Measurements from ENCODE around the gene BAK1. TPM values are rescaled to one million over a fixed set of nuclear protein-coding genes. Genes with fewer than 3 reads are reported as not detected.
"Not testable (repeated sequence)": the region's sequence is repeated elsewhere in the genome, so short reads cannot be mapped to it uniquely, and the experiment has no call there.

Gene BAK1
- total RNA-seq, 2 donors from 2014 or later, result 6.2 to 13.6 TPM

DNA sequence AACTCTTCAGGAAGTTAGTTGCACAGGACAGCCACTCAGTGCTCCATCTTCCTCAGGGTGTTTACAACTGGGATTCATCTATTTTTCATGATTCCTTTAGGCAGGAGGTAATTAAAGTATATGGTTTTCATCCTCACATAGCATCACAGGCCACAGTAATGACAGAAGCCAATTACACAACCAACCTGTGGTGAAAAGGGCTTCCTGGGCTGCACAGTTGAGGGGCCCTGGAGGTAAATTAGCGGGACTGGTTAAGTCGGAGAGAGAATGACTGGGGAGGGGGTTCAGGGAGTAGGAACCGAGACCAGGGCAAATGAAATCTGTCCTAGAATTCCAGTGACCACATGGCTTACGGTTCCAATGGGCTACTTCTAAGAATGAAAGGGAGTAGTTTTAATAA, 37.0 kb downstream of the BAK1 start:
- H3K27me3 ChIP-seq (replicated peaks; ENCODE audit: insufficient read depth), result no peaks in the 10 kb centered on the region
- H3K9me3 ChIP-seq, result no peaks in the 10 kb centered on the region
- H3K36me3 ChIP-seq, result no peaks in the 10 kb centered on the region
- intact Hi-C loops (cut with DNase I), result no loop called here
- TF ChIP-seq POLR2A (IDR thresholded peaks at IDR 0.05), result no peak
- TF ChIP-seq, protein P1, sequence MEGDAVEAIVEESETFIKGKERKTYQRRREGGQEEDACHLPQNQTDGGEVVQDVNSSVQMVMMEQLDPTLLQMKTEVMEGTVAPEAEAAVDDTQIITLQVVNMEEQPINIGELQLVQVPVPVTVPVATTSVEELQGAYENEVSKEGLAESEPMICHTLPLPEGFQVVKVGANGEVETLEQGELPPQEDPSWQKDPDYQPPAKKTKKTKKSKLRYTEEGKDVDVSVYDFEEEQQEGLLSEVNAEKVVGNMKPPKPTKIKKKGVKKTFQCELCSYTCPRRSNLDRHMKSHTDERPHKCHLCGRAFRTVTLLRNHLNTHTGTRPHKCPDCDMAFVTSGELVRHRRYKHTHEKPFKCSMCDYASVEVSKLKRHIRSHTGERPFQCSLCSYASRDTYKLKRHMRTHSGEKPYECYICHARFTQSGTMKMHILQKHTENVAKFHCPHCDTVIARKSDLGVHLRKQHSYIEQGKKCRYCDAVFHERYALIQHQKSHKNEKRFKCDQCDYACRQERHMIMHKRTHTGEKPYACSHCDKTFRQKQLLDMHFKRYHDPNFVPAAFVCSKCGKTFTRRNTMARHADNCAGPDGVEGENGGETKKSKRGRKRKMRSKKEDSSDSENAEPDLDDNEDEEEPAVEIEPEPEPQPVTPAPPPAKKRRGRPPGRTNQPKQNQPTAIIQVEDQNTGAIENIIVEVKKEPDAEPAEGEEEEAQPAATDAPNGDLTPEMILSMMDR (IDR thresholded peaks at IDR 0.05), result no peak
- TF ChIP-seq POLR2AphosphoS5 (IDR thresholded peaks at IDR 0.05), result no peak
- DNase-seq (ENCODE audit: low spot score), result no peak
- WGBS, result 73% methylated on average over 4 of the region's 4 CpGs
- H3K4me3 ChIP-seq, result no peak overlapping the region
- no peaks in the 10 kb centered on the region for H3K4me1 ChIP-seq (replicated peaks)
- H3K27ac ChIP-seq, result no peak overlapping the region

DNA sequence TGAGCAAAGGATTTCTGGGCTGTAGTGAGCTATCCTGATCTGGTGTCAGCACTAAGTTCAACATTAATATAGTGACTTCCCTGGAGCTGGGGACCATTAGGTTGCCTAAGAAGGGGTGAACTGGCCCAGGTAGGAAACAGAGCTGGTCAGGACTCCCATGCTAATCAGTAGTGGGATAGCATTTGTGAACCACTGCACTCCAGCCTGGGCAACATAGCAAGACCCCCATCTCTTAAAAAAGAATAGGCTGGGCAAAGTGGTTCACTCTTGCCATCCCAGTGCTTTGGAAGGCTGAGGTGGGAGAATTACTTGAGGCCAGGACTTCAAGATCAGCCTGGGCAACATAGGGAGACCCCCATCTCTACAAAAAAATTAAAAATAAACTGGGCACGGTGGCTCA, 39.3 kb downstream of the BAK1 start:
- H3K27ac ChIP-seq, result no peak overlapping the region
- TF ChIP-seq, protein P1 (IDR thresholded peaks at IDR 0.05), result no peak
- no peak for TF ChIP-seq POLR2A (IDR thresholded peaks at IDR 0.05)
- TF ChIP-seq POLR2AphosphoS5 (IDR thresholded peaks at IDR 0.05), result no peak
- H3K36me3 ChIP-seq, result no peaks in the 10 kb centered on the region
- no peaks in the 10 kb centered on the region for H3K9me3 ChIP-seq
- H3K4me1 ChIP-seq (replicated peaks), result no peaks in the 10 kb centered on the region
- DNase-seq (ENCODE audit: low spot score), result no peak
- WGBS, result 100% methylated on average over 1 of the region's 1 CpG
- no peaks in the 10 kb centered on the region for H3K27me3 ChIP-seq (replicated peaks; ENCODE audit: insufficient read depth)
- intact Hi-C loops (cut with DNase I), result no loop called here
- no peak overlapping the region for H3K4me3 ChIP-seq

DNA sequence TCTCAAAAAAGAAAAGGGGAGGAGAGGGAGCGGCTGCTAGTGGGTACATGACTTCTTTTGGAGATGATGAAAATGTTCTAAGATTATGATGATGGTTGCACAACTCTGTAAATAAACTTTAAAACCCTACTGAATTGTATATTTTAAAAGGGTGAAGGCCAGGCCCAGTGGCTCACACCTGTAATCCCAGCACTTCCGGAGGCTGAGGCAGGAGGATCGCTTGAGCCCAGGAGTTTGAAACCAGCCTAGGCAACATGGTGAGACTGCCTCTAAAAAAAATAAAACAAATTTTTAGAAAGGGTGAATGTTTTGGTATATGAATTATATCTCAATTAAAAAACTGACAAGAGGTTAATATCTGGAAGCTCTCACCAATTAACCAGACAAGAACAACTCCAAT, 45.4 kb downstream of the BAK1 start:
- intact Hi-C loops (cut with DNase I), result no loop called here
- WGBS, result 93% methylated on average over 3 of the region's 3 CpGs
- no peaks in the 10 kb centered on the region for H3K4me1 ChIP-seq (replicated peaks)
- no peaks in the 10 kb centered on the region for H3K36me3 ChIP-seq
- no peak for TF ChIP-seq POLR2AphosphoS5 (IDR thresholded peaks at IDR 0.05)
- TF ChIP-seq, protein P1 (IDR thresholded peaks at IDR 0.05), result no peak
- no peak for TF ChIP-seq POLR2A (IDR thresholded peaks at IDR 0.05)
- no peak for DNase-seq (ENCODE audit: low spot score)
- H3K9me3 ChIP-seq, result no peaks in the 10 kb centered on the region
- no peak overlapping the region for H3K27ac ChIP-seq
- no peak overlapping the region for H3K4me3 ChIP-seq
- H3K27me3 ChIP-seq (replicated peaks; ENCODE audit: insufficient read depth), result no peaks in the 10 kb centered on the region

DNA sequence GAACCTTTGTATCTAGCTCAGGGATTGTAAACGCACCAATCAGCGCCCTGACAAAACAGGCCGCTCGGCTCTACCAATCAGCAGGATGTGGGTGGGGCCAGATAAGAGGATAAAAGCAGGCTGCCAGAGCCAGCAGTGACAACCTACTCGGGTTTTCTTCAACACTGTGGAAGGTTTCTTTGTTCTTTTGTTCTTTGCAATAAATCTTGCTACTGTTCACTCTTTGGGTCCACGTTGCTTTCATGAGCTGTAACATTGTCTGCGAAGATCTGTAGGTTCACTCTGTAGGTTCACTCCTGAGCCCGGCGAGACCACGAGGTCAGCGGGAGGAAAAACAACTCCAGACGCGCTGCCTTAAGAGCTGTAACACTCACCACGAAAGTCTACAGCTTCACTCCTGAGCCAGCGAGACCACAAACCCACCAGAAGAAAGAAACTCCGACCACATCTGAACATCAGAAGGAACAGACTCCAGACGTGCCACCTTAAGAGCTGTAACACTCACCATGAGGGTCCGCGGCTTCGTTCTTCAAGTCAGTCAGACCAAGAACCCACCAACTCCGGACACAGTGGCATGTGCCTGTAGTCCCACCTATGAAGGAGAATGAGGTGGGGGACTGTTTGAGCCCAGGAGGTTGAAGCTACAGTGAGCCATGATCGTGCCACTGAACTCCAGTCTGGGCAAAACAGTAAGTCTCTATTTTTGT, 46.8 kb downstream of the BAK1 start:
- H3K9me3 ChIP-seq; H3K4me1 ChIP-seq (replicated peaks); H3K36me3 ChIP-seq; DNase-seq (ENCODE audit: low spot score); H3K27me3 ChIP-seq (replicated peaks; ENCODE audit: insufficient read depth); H3K4me3 ChIP-seq; intact Hi-C loops (cut with DNase I); H3K27ac ChIP-seq: not testable (repeated sequence)
- WGBS, result 81% methylated on average over 22 of the region's 22 CpGs

DNA sequence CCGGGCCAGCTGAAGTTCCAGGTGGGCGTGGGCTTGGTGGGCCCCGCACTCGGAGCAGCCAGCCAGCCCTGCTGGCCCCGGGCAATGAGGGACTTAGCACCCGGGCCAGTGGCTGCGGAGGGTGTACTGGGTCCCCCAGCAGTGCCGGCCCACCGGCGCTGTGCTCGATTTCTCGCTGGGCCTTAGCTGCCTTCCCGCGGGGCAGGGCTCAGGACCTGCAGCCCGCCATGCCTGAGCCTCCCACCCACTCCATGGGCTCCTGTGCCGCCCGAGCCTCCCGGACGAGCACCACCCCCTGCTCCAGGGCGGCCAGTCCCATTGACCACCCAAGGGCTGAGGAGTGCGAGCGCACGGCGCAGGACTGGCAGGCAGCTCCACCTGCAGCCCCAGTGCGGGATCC, 47.6 kb downstream of the BAK1 start:
- intact Hi-C loops (cut with DNase I); DNase-seq (ENCODE audit: low spot score); H3K4me1 ChIP-seq (replicated peaks); H3K36me3 ChIP-seq; H3K4me3 ChIP-seq; H3K27ac ChIP-seq; H3K9me3 ChIP-seq; H3K27me3 ChIP-seq (replicated peaks; ENCODE audit: insufficient read depth): not testable (repeated sequence)
- WGBS, result 89% methylated on average over 12 of the region's 25 CpGs

DNA sequence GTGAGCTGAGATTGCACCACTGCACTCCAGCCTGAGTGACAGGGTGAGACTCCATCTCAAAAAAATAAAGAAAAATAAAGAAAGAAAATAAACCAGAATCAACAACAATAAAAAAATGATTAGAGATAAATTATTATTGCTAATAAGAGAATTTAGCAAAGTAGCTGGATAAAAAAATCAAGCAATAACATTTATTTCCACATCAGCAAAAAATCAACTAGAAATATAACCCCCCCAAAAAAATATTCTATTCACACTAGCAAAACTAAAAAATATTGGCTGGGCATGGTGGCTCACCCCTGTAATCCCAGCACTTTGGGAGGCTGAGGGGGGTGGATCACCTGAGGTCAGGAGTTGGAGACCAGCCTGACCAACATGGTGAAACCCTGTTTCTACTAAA, 49.5 kb downstream of the BAK1 start:
- H3K4me3 ChIP-seq; DNase-seq (ENCODE audit: low spot score); H3K27me3 ChIP-seq (replicated peaks; ENCODE audit: insufficient read depth); H3K4me1 ChIP-seq (replicated peaks); H3K27ac ChIP-seq; intact Hi-C loops (cut with DNase I); H3K9me3 ChIP-seq; H3K36me3 ChIP-seq: not testable (repeated sequence)

Small RNA genes within 50 kb of the gene (small RNA-seq; reads per million reads assigned to genes)
- gene RF00017, result 0 reads per million in 2 donors

Other genes starting within 250 kb of the BAK1 start
- 1 to 10 TPM; 5.8 to 6.5 TPM for gene KIFC1, start 188.5 kb downstream of the BAK1 start, total RNA-seq
- 100 to 1,000 TPM in 1 of 2 donors, 10 to 100 TPM in 1; 98.2 to 132 TPM for gene PHF1, start 169.3 kb downstream of the BAK1 start, total RNA-seq
- 100 to 1,000 TPM; 189 to 260 TPM for gene CUTA, start 162.2 kb downstream of the BAK1 start, total RNA-seq
- 10 to 100 TPM in 1 of 2 donors, 1 to 10 TPM in 1; 6.1 to 24.8 TPM for gene SYNGAP1, start 160.2 kb downstream of the BAK1 start, total RNA-seq
- gene ZBTB9, start 125.7 kb downstream of the BAK1 start, total RNA-seq, result 1 to 10 TPM; 3.5 to 8.9 TPM
- 10 to 100 TPM; 21.8 to 99.1 TPM for gene ITPR3, start 41.0 kb upstream of the BAK1 start, total RNA-seq
- 10 to 100 TPM; 24.5 to 25.7 TPM for gene UQCC2, start 131.4 kb upstream of the BAK1 start, total RNA-seq
- gene IP6K3, start 166.6 kb upstream of the BAK1 start, total RNA-seq, result 1 to 10 TPM; 2.5 to 3.1 TPM
- gene LEMD2, start 208.9 kb upstream of the BAK1 start, total RNA-seq, result 10 to 100 TPM; 64.2 to 80.2 TPM
- gene MLN, start 223.7 kb upstream of the BAK1 start, total RNA-seq, result not detected

Data from prostate gland (tissue), 2 donors.